Fibroblast of lung (primary cell): Measurements from ENCODE around the gene EPHB3. TPM values are rescaled to one million over a fixed set of nuclear protein-coding genes. Genes with fewer than 3 reads are reported as not detected.

Experiments used
- DNase-seq, 2 donors: peaks; one replicate each; pipeline versions ENCODE4 v3.0.0 to v3.0.0-alpha.2; 2010; ENCODE audit warnings: low read depth in 2 of 2
- H2AFZ ChIP-seq: 2 replicates; pipeline ENCODE4 v1.5.1; 2012; ENCODE audit warnings: low read length, control low read depth, inconsistent platforms
- H3K27ac ChIP-seq: 2 replicates; pipeline ENCODE4 v1.5.1; 2011; ENCODE audit warnings: low read length, control low read depth; ENCODE audit not compliant: insufficient read depth
- H3K27me3 ChIP-seq: 2 replicates; pipeline ENCODE4 v1.5.1; 2011; ENCODE audit warnings: mild to moderate bottlenecking, low read length; ENCODE audit not compliant: control insufficient read depth, insufficient read depth
- H3K36me3 ChIP-seq: 2 replicates; pipeline ENCODE4 v1.5.1; 2011; ENCODE audit warnings: low read length; ENCODE audit not compliant: control insufficient read depth, insufficient read depth
- H3K4me1 ChIP-seq: 2 replicates; pipeline ENCODE4 v1.5.1; 2011; ENCODE audit warnings: low read length; ENCODE audit not compliant: control insufficient read depth, insufficient read depth; ENCODE audit errors: extremely low read depth
- H3K4me2 ChIP-seq: 2 replicates; pipeline ENCODE4 v1.5.1; 2011; ENCODE audit warnings: low read length, control low read depth; ENCODE audit not compliant: insufficient read depth; ENCODE audit errors: extremely low read depth
- H3K4me3 ChIP-seq, 4 experiments: fragments of 200-600 bp in 1 of 4; sonication (generic) in 1 of 4; replicated peaks in 1 of 4; 2 replicates each; pipeline ENCODE4 v1.5.1; 2011 to 2016; ENCODE audit warnings: low read length in 4 of 4, low read depth in 3 of 4, mild to moderate bottlenecking in 3 of 4, control low read depth in 2 of 4, inconsistent platforms in 1 of 4, mixed read lengths in 1 of 4; ENCODE audit not compliant: insufficient read depth in 1 of 4; ENCODE audit errors: control extremely low read depth in 1 of 4
- H3K79me2 ChIP-seq: 2 replicates; pipeline ENCODE4 v1.5.1; 2012; ENCODE audit warnings: mild to moderate bottlenecking, low read length, inconsistent platforms; ENCODE audit not compliant: control insufficient read depth, insufficient read depth
- H3K9ac ChIP-seq: 2 replicates; pipeline ENCODE4 v1.5.1; 2011; ENCODE audit warnings: mild to moderate bottlenecking, low read length, control low read depth; ENCODE audit not compliant: insufficient read depth
- H3K9me3 ChIP-seq: 2 replicates; pipeline ENCODE4 v1.5.1; 2012; ENCODE audit warnings: low read depth, low read length; ENCODE audit not compliant: control insufficient read depth, insufficient read depth
- H4K20me1 ChIP-seq: 2 replicates; pipeline ENCODE4 v1.5.1; 2011; ENCODE audit warnings: low read length; ENCODE audit not compliant: control insufficient read depth, insufficient read depth; ENCODE audit errors: extremely low read depth
- EZH2 ChIP-seq: IDR thresholded peaks from 2 replicates; pipeline ENCODE4 v1.5.1; 2012; ENCODE audit warnings: low read length, control low read depth, mild to moderate bottlenecking; ENCODE audit errors: missing control alignments
- polyA plus RNA-seq, 2 donors: library from polyadenylated mRNA; depleted of rRNA in 1 of 2; stranded (reverse) in 1 of 2; unstranded in 1 of 2; fragments of >200 nt; gene quantifications; 2 replicates each; pipeline ENCODE4 v1.2.1, GENCODE V29; 2011 to 2012; ENCODE audit warnings: missing spikeins in 1 of 2
- total RNA-seq: library from RNA; depleted of rRNA; stranded (reverse); fragments of >200 nt; gene quantifications from 2 replicates; pipeline ENCODE4 v1.2.1, GENCODE V29; 2014
- TF ChIP-seq, protein P1 (sequence below), 2 donors: IDR thresholded peaks in 1 of 2; conservative IDR thresholded peaks in 1 of 2; 1 replicate in 1 of 2; 2 replicates in 1 of 2; pipeline ENCODE4 v1.5.1; 2011 to 2012; ENCODE audit warnings: low read length in 2 of 2, control low read depth in 1 of 2, inconsistent platforms in 1 of 2, low read depth in 1 of 2, mild to moderate bottlenecking in 1 of 2

Gene EPHB3
- total and polyA plus RNA-seq, 2 donors (not counting 1 experiment from before 2014, with no cell fraction given), result 1.6 to 7.6 TPM

DNA sequence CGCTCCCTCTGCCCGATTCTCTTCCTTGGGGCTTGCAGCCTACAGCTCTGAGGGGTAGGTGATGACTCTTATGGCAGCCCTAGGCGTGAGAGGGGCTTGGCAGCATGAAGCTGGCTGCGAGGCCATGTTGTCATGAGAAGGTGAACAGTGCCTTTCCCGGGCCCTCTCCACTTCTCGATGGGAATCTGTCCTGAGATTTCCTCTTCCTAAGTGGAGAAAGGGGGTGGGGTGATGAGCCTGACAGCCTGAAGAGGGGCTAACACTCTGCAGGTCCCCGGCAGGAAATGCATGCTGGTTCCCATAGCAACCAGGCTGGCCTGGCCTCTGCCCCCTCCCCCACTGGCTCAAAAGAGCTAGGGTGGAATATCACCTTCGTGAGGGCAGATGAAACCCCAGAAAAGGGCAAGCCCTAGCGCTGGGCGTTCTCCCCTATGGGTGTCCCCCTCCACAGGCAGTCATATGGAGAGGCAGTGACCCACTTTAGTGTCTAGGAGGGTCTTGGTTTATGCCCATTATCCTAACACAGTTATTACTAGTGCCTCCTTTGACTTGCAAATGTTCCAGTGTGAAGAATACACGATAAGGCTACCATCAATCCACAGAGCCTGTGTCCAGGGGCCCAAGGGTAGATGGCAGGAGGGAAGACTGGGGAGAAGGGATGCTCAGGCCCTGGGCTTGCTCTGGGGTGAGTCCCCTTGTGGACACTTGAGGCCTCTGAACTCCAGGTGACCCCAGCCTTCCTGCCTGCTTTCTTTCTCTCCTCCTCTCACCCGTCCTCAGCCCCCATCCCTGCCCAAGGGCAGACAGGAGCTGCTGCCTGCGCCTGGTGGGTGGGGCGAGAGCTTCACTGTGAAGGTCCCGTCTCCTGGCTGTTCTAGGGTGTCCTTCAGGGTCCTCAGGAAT is 13.2 kb downstream of the EPHB3 start:
- H3K9ac ChIP-seq, result no peak overlapping the region
- no peak overlapping the region for H3K4me3 ChIP-seq
- H3K27me3 ChIP-seq, result no peaks in the 10 kb centered on the region
- no peak overlapping the region for H2AFZ ChIP-seq
- no peak overlapping the region for H3K4me2 ChIP-seq
- peaks cover 2% of the 10 kb centered on the region for H3K4me1 ChIP-seq
- no peak for TF ChIP-seq EZH2
- TF ChIP-seq, protein P1, sequence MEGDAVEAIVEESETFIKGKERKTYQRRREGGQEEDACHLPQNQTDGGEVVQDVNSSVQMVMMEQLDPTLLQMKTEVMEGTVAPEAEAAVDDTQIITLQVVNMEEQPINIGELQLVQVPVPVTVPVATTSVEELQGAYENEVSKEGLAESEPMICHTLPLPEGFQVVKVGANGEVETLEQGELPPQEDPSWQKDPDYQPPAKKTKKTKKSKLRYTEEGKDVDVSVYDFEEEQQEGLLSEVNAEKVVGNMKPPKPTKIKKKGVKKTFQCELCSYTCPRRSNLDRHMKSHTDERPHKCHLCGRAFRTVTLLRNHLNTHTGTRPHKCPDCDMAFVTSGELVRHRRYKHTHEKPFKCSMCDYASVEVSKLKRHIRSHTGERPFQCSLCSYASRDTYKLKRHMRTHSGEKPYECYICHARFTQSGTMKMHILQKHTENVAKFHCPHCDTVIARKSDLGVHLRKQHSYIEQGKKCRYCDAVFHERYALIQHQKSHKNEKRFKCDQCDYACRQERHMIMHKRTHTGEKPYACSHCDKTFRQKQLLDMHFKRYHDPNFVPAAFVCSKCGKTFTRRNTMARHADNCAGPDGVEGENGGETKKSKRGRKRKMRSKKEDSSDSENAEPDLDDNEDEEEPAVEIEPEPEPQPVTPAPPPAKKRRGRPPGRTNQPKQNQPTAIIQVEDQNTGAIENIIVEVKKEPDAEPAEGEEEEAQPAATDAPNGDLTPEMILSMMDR (conservative IDR thresholded peaks at IDR 0.05 in 1 of 2, IDR thresholded peaks at IDR 0.05 in 1 of 2; ENCODE audit: low read depth in 1 of 2, low read length in 2 of 2), result no peak
- H3K36me3 ChIP-seq, result peaks cover 3% of the 10 kb centered on the region
- H3K9me3 ChIP-seq, result no peaks in the 10 kb centered on the region
- no peak for DNase-seq
- no peaks in the 10 kb centered on the region for H3K79me2 ChIP-seq
- H3K27ac ChIP-seq, result no peak overlapping the region
- no peaks in the 10 kb centered on the region for H4K20me1 ChIP-seq

DNA sequence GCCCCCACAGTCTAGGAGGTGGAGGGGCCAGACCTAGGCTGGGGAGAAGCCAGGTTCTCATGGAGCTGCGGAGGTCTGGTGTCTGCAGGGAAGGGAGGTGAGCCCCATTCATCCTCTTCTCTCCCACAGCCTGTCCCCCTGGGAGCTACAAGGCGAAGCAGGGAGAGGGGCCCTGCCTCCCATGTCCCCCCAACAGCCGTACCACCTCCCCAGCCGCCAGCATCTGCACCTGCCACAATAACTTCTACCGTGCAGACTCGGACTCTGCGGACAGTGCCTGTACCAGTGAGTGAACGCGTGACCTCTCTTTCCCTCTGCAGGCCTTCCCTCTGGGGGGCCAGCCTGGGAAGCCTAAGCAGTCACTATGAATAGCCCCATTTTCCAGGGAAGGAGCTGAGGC is 14.1 kb downstream of the EPHB3 start:
- peaks cover 3% of the 10 kb centered on the region for H3K36me3 ChIP-seq
- no peaks in the 10 kb centered on the region for H3K79me2 ChIP-seq
- no peak overlapping the region for H3K4me2 ChIP-seq
- no peak overlapping the region for H3K9ac ChIP-seq
- no peak for TF ChIP-seq EZH2
- TF ChIP-seq, protein P1 (conservative IDR thresholded peaks at IDR 0.05 in 1 of 2, IDR thresholded peaks at IDR 0.05 in 1 of 2; ENCODE audit: low read depth in 1 of 2, low read length in 2 of 2), result no peak
- no peak overlapping the region for H2AFZ ChIP-seq
- H3K27ac ChIP-seq, result no peak overlapping the region
- no peak for DNase-seq
- no peaks in the 10 kb centered on the region for H3K4me1 ChIP-seq
- H3K4me3 ChIP-seq, result no peak overlapping the region
- H4K20me1 ChIP-seq, result no peaks in the 10 kb centered on the region
- H3K27me3 ChIP-seq, result no peaks in the 10 kb centered on the region
- no peaks in the 10 kb centered on the region for H3K9me3 ChIP-seq

DNA sequence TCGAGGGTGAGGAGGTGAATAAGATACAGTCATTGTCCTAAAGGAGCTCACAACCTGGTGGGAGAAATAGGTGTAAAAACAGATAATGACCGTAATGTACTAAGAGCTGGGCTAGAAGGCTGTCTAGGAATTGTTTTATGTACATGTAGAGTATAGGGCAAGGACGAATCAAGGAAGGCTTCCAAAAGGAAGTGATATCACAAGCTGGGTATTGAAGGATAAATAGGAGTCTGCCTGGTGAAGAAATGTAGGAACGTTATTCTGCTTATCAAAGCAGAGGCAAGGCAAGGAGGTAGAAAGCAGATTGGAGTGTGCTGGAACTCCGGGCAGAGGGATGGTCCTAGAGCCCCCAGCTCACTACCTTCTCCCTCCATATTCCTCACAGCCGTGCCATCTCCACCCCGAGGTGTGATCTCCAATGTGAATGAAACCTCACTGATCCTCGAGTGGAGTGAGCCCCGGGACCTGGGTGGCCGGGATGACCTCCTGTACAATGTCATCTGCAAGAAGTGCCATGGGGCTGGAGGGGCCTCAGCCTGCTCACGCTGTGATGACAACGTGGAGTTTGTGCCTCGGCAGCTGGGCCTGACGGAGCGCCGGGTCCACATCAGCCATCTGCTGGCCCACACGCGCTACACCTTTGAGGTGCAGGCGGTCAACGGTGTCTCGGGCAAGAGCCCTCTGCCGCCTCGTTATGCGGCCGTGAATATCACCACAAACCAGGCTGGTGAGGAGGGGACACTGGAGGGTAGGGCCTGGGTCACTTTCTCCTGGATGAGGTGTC is 15.1 kb downstream of the EPHB3 start:
- no peak for DNase-seq
- H3K27me3 ChIP-seq, result no peaks in the 10 kb centered on the region
- no peak overlapping the region for H3K4me2 ChIP-seq
- H2AFZ ChIP-seq, result no peak overlapping the region
- TF ChIP-seq, protein P1 (conservative IDR thresholded peaks at IDR 0.05 in 1 of 2, IDR thresholded peaks at IDR 0.05 in 1 of 2; ENCODE audit: low read depth in 1 of 2, low read length in 2 of 2), result no peak
- no peak for TF ChIP-seq EZH2
- no peaks in the 10 kb centered on the region for H3K79me2 ChIP-seq
- H3K9me3 ChIP-seq, result no peaks in the 10 kb centered on the region
- H3K27ac ChIP-seq, result no peak overlapping the region
- no peaks in the 10 kb centered on the region for H3K4me1 ChIP-seq
- peaks cover 6% of the 10 kb centered on the region for H3K36me3 ChIP-seq
- no peak overlapping the region for H3K4me3 ChIP-seq
- H4K20me1 ChIP-seq, result no peaks in the 10 kb centered on the region
- H3K9ac ChIP-seq, result no peak overlapping the region
